Stimulated activated CD4-positive, alpha-beta T cell treated with anti-CD3 and anti-CD28 coated beads, Interleukin-4, amount 100 ng/mL, for 48 hours (primary cell): Measurements from ENCODE around the gene ZNF536.

ENCODE experiments used
- DNase-seq, 2 donors: peaks; one replicate each; pipeline ENCODE4 v3.0.0-alpha.2; 2020; ENCODE audit warnings: low read depth in 2 of 2

ZNF536 gene

DNA sequence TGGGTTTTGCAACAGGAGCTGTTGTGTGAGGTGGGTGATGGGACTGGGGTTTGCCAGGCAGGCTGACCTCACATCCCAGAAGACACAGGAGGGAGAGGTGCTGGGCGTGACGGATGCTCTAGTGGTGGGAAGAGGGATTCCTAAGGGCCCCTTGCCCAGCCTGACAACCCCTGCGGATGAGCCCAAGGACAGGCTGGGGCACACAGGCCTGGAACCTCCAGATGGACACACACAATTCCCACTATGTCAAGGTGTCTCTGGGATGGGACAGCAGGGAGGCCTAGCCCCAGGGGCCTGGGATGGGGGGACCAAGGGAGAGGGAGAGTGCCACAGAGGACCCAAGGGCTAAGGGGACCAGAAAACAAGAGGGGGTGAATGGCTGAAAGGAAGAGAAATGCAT is 191.5 kb downstream of the ZNF536 start:
- DNase-seq, result no peak

DNA sequence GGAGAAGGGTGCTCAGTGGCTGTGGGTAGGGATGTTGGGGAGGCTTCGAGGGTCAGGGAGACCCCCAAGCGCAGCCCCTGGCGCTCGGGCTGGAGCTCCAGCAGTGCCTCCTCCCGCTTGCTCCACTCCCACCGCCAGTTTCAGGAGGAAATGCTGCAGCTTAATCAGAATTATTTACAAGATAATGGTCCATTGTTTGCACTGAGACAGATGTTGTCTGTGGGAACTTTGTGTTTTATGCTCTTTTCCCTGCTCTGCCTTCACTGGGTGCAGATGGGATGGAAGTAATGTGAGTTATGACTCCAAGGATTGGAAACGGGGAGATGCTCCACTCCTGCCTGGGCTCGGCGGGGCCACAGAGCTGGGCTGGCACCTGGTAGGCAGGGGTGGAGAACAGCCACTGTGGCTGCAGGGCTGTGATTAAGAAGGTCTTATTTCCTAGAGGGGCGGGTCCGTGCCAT is 192.4 kb downstream of the ZNF536 start:
- no peak for DNase-seq

DNA sequence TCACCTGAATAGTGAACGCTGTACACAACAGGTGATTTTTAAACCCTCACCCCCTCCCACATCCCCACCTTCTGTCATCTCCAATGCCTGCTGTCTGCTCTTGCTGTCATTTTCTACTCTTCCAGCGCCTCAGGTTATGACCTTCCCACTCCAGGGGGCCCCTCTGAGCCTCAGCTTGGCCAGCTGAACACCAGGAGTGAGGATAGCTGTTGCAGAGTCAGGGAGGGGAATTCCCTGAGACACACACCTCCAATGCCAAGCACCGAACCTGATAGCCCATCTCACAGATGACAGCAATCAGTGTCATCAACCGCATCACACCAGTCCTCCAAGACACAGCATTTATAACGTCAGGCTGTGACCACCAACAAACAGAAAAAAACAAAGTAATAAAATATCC is 193.5 kb downstream of the ZNF536 start:
- DNase-seq, result no peak

DNA sequence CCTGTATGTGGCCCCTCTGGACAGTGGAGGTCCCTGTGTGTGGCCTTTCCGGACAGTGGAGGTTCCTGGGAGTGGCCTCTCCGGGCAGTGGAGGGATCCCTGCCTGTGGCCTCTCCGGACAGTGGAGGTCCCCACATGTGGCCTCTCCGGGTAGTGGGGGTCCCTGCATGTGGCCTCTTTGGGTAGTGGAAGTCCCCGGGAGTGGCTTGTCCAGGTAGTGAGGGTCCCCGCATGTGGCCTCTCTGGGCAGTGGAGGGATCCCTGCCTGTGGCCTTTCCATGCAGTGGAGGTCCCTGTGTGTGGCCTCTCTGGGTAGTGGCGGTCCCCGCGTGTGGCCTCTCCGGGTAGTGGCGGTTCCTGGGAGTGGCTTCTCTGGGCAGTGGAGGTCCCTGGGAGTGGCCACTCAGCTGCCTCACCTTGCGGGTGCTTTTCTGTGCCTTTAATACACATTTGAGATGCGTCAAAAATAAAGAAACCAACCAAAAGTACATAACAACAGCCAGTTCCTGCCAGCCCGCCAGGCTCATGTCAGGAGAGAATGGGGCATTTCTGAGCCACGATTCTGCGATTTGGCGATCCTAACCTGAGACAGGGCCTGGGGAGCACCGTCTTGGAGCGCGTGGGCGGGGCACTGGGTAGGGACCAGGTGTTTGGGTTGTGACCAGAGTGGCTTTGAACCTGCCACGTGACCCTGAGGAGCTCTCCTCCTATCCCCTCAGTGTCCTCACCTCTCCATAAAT is 194.7 kb downstream of the ZNF536 start:
- no peak for DNase-seq

DNA sequence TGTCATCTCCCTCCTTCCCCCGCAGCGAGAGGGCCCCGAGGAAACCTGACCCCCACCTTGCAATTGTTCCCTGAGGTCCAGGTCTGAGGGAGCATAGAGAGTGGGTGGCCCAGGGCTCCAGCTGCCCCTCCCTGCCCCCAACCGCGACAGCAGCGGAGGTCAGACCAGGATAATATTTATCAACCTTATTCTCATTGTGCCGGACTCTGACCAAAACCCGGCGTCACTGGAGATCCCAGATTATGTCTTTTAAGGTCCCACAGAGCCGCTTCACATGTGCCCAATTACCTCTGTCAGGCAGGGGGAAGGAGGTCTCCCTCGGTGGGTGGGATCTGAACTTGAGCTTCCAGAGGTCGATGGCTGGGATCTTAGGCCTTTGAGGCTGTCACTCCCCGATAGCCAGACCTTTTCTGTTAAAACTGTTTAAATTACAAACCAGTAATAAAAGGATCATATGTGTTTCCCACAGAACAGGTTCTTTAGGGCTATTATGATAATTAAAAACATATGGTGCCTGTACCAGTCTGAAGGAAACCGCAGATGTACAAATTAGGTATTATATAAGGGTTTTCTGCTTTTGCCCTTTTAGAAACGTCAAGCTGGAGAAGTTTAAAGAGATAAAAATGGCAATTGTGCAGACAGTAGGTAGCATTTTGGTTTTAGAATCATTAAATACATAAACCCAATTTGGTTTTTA is 195.5 kb downstream of the ZNF536 start:
- DNase-seq, result no peak

DNA sequence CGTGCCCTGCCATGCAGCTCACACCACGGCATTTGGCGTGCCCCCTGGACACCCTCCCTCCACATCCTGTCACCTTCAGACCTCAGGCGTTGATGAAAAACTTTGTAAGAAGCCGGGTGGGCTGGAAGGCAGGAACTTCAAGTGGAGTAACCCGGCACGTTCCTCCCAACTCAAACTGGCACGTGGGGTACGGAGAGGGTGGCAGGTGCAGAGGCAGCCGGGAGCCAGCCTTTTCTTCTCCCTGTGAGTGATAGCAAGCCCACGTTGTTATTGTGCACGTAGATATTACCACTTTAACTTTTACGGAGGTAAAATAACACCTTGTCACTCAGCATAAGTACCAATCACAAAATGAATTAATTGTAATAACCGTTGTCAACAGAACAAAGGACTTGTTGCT is 198.0 kb downstream of the ZNF536 start:
- DNase-seq, result no peak

DNA sequence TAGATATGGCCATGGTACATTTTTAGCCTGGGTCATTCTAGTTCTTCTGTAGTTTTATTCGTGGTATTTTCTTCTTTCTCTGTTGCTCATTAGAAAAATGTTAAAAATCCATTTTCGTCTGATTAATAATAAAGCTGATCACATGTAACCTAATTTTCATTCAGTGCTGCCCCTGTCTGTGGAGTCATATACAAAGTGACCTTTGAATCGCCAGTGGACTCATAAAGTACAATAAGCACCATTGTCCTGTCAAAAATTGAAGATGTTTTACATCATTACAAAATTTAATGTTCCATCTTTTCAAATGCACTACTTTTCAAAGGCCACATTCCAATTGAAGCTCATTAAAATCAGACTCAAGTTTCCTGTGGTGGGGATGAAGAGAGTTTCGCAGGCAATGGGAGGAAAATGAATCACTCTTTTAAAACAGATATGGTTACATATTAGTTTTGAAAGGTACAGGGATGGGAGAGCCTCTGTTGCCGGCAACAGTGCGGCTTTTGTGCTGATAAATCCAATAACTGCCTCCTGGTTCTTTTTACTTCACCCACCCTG is 205.4 kb downstream of the ZNF536 start:
- no peak for DNase-seq

DNA sequence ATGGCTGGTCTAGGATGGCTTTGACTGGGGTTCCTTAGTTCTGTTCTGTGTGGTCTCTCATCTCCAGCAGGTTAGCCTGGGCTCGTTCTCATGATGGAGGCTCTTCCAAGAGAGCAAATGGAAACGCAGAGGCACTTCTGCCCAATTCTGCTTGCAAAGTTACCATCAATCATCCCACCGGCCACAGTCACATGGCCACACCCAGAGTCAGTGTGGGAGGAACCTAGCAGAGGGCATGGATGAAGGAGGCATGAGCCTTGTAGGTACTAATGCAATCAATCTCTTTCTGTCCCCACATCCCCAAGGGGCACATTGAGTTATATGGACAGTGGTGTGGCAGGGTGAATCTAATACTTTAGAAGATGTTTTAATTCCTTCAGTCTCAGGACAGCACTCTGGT is 207.2 kb downstream of the ZNF536 start:
- no peak for DNase-seq

DNA sequence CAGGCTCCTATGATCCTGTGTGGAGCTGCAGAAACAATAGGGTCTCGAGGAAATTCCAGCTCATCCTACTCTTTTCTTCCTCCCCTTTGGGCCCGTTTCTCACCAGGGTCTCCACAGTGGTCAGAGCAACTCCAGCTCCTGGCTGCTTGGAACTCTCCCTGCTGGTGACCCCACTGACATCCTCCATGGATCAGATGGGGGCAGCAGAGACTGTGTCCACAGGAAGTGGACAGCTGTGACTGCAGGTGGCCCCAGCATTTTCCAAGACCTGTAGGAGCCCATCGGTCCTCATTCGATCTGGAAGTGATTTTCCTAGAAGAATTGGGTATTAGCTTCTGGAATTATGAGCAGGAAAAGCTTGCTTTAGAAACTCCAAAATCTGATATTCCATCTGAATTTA is 208.5 kb downstream of the ZNF536 start:
- DNase-seq, result no peak

DNA sequence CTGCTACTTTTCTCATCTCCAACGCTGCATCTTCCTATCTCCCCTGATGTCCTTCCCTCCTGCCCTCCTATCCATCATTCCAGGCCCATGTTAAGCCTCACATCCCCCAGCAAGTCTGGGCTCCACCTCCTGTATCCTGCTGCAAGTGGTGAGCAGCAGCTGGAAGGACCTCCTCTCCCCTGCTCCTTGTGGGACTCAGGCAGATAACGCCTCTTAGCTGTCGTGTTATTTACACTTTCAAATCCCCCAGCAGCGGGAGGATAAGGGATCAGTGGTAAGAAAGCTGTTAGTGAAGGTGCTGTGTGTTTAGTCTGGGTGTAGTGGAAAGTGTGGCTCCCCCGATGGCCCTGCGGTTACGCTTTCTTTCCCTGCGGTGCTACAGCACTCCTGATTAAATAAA is 211.9 kb downstream of the ZNF536 start:
- DNase-seq, result no peak

DNA sequence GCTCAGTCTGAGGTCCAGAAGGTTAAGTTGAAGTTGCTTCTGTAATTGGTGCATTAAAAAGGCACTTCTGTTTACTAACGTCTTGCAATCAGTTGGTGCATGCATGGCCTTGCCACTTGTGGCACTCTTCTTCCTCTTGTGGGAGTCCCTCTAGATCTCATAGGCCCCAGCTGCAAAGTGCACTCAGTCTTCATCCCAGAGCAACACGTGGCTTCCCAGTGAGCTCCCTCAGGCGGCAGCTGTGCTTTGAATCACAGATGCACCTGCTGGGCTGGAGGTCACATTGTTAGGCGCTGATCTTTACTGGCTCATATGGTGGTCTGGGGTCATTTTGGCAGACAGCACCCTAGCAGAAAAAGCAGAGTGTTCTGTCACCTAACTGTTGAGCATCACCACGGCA is 215.7 kb downstream of the ZNF536 start:
- no peak for DNase-seq

DNA sequence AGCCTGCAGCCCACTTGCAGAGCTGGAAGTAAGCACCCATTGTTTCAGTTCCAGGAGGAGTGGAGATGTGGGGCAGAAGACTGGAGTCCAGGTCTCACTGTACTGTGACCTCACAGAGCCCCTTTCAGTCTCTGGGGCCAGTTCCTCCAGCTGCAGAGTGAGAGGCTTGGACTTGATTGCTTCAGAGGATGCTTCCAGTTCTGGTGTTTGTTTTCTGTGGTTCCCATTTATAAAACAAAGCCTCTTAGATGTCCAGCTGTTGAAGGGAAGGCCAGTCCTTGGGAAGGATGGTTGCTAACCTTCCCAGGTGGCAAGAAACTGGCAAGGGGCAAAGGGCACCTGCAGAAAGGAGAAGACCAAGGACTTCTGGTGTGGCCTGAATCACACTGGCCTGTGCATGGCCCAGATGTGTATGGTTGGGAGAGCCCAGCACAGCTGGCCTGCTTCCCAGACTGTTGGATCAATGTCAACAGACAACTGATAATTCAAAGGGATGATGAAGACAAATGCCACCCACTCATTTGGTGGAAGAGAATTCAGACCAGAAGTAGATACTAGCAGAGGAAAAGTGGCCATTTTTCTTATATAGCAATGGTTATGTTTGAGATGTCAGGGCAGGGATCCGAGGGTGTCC is 218.5 kb downstream of the ZNF536 start:
- DNase-seq, result no peak

DNA sequence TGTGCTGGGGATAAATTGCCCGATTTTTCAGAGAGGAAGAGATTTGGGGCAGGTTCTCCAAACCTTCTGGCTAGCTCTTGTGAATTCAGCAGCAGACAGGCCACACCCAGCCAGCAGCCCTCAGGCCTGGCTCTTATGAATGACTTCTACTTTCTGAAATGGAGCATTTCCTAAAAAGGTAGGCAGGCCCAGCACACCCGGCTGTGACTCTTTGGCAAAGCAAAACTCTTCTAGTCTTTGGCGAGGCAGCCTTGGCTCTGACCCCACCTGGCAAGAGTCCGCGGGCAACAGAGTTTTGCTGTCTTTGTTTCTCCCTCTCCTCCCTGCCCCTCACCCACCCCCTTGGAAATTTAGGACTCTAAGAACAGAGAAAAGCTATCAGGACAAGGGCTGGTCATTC is 221.2 kb downstream of the ZNF536 start:
- no peak for DNase-seq

DNA sequence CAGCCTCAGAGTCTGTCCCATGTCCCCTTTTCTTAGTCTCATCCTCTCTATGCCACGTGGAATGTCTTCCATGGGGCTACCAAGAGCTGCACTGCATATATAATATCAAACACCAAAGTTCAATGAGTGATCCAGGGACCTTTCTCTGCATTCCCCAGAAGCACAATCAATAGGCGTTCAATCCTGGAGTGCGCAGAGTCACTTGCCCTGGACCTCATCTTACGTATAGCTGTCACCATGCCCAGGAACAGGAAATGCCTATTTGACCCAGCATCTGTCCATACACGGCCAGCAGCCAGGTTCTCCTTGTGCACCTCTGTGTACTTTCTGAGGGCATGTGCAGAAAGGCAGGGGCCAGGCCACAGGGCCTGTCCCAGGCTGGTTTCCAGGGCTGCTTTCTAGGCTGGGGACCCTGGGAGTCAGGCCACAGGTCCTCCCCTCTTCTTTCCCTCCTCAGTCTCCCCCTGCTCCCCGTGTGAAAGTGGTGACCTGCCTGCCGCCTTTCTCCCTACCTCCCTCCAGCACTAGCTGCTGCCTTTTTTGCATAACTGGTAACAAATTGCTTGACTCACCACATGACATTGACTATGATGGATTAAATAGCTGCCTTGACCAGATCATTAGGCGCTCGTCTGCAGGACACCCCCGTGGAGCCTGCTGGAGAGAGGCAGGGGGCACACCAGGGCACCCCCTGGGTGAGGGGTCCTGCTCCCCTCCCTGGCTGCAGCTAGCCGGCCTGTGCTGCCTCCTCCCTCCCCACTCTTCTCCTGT is 222.0 kb downstream of the ZNF536 start:
- no peak for DNase-seq

DNA sequence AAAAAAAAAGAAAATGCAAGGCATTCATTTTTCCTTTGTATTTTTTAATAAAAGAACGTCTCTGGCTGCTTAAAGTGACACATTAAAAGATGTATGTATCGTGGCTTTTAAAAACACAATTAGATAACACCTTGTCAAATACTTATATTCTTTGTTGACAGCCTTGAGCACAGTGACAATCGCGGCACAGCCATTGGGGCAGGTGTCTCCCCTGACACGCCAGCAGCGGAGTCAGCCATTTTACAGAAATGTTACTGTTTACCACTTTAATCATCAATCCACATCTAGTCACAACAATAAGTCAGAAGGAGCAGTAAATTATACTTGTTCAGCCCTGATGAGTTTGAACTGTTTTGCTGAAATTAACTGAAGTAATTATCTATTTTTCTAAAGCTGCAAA is 224.1 kb downstream of the ZNF536 start:
- no peak for DNase-seq

DNA sequence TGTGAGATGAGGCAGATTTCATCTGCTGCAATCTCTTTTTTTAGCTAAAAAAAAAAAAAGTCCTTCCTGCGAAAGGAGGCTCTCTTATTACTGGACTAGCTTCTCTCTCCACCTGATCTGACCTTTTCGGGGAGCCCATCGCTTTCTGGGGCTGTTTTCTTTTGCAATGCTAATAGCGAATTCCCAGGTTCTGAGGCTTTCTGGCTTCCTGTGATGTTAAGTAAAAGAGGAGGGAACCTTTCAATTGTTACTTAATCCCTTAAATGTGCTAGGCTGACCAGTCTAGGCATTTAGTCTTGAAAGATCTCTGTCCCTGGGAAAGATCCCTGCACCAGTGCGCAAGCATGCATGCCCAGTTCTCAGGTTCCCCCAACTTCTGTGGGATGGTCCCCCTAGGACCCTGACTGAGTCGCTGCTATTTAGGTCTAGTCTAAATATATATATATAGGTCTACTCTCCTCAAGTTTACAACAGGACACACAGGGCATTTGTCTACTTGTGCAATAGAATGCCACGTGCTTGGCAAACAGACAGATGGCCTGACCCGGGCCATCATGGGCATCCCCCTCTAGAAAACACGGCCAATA is 224.7 kb downstream of the ZNF536 start:
- no peak for DNase-seq

DNA sequence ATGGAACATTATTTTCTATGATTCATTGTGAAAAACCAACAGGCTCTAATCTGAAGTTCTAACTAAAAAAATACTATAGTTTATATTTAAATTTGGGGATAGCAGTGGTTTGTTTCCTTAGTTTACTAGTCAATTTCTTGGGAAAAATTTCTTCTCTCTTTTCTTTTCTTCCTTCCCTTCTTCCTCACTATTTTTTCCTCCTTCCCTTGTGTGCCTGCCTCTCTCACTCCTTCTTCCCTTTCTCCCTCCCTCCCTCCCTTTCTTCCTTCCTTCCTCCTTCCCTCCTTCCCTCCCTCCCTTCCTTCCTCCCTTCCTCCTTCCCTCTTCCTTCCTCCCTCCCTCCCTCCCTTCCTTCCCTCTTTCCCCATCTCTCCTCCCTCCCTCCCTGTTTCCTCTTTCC is 226.5 kb downstream of the ZNF536 start:
- DNase-seq, result no peak

DNA sequence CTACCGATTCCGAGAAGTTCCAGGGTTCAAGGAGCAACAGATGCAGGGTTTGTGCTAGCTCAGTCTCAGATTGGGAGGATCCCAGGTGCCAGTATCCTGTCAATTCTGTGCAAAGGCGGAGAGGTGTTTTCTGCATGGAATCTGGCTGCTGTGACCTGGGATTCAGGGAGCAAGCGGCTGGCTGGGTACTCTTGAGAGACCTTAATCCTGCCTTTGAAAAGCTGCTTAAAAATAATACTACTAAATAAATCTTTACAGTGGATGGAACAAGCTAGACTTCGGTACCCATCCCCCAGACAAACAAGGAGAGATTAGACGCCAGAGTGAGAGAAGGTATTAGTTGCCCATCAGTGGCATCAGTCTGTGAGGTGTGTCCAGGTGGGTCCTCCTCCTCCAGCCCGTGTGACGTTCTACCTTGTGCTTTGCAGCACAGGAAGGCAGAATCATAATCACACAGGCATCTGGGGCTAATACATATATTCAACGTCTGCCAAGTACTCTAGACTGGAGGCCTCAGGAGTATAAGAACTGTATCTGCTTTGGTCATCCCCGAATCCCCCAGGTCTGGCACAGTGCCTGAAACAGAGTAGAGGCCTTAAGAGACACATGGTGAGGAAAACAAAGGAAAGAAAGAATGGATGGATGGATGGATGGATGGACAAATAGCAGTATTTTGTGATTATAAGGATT is 230.6 kb downstream of the ZNF536 start:
- DNase-seq, result no peak

DNA sequence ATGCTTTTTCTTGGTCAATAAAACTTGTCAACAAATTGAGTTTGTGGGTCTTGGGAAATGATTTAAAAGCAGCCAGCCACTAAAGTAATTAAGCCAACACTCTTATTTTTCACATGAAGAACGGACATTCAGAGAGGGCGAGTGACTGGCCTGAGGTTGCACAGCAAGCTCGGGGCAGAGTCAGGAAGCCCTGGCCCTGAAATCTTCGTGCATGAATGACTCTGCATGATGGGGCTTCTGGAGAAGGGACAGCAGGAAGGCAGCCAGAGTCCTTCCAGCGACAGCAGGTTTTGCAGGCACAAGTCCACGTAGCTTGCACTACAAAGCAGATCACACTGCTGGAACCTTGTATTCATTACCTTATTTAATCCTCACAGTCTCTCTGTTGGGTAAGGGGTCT is 232.5 kb downstream of the ZNF536 start:
- DNase-seq, result no peak

DNA sequence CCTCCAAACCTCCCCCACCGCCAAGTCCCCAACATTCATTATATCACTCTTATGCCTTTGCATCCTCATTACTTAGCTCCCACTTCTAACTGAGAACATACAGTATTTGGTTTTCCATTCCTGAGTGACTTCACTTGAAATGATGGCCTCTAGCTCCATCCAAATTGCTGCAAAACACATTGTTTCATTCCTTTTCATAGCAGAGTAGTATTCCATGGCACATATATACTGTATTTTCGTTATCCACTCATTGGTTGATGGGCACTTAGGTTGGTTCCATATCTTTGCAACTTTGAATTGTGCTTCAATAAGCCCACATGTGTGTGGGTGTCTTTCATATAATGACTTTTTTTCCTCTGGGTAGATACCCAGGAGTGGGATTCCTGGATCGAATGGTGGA is 233.1 kb downstream of the ZNF536 start:
- DNase-seq, result no peak
